Chondrocyte (in vitro differentiated cells): Measurements from ENCODE around the gene MTSS2. TPM values are rescaled to one million over a fixed set of nuclear protein-coding genes. Genes with fewer than 3 reads are reported as not detected.

ENCODE experiments used
- DNase-seq: peaks from one replicate; pipeline ENCODE4 v3.0.0; 2021; ENCODE audit warnings: mixed read lengths, low spot score
- H3K27ac Mint-ChIP-seq: one replicate; pipeline ENCODE4 v1.8.0; 2021; ENCODE audit warnings: mild to moderate bottlenecking, moderate library complexity, mixed read lengths; ENCODE audit not compliant: unreplicated experiment
- H3K27me3 Mint-ChIP-seq: 2 replicates; pipeline ENCODE4 v1.8.0; 2021; ENCODE audit warnings: low read depth, mixed read lengths
- H3K36me3 Mint-ChIP-seq: 2 replicates; pipeline ENCODE4 v1.8.0; 2021; ENCODE audit warnings: low read depth, mixed read lengths
- H3K4me1 Mint-ChIP-seq: 2 replicates; pipeline ENCODE4 v1.8.0; 2021; ENCODE audit warnings: low read depth, mild to moderate bottlenecking, mixed read lengths
- H3K4me3 Mint-ChIP-seq: one replicate; pipeline ENCODE4 v1.8.0; 2021; ENCODE audit warnings: mild to moderate bottlenecking, moderate library complexity, mixed read lengths; ENCODE audit not compliant: unreplicated experiment
- H3K9me3 Mint-ChIP-seq: 2 replicates; pipeline ENCODE4 v1.8.0; 2021; ENCODE audit warnings: low read depth, mixed read lengths
- long read RNA-seq: library from polyadenylated mRNA; stranded (forward); transcript quantifications from one replicate; pipeline ENCODE4 v2.0.0, GENCODE V29; 2021
- total RNA-seq: library from RNA; stranded (reverse); gene quantifications from 3 replicates; pipeline ENCODE4 v1.2.1, GENCODE V29; 2021
- TF ChIP-seq, protein P1 (sequence below): fragments of 200-600 bp; sonication (generic); IDR thresholded peaks from 2 replicates; pipeline ENCODE4 v1.5.0; 2021; ENCODE audit warnings: antibody characterized with exemption, mild to moderate bottlenecking, moderate library complexity

MTSS2 gene, protein sequence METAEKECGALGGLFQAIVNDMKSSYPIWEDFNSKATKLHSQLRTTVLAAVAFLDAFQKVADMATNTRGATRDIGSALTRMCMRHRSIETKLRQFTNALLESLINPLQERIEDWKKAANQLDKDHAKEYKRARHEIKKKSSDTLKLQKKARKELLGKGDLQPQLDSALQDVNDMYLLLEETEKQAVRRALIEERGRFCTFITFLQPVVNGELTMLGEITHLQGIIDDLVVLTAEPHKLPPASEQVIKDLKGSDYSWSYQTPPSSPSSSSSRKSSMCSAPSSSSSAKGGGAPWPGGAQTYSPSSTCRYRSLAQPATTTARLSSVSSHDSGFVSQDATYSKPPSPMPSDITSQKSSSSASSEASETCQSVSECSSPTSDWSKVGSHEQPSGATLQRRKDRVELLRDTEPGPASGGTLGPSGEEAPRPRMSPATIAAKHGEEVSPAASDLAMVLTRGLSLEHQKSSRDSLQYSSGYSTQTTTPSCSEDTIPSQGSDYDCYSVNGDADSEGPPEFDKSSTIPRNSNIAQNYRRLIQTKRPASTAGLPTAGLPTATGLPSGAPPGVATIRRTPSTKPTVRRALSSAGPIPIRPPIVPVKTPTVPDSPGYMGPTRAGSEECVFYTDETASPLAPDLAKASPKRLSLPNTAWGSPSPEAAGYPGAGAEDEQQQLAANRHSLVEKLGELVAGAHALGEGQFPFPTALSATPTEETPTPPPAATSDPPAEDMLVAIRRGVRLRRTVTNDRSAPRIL
- total RNA-seq = 243 to 296 TPM (median 282 TPM) in 3 replicates
- long read RNA-seq, partial matches to known transcripts = 0 of 7 reads
- long read RNA-seq, other reads (novel, unspliced or antisense) = 7 of 7 reads

DNA sequence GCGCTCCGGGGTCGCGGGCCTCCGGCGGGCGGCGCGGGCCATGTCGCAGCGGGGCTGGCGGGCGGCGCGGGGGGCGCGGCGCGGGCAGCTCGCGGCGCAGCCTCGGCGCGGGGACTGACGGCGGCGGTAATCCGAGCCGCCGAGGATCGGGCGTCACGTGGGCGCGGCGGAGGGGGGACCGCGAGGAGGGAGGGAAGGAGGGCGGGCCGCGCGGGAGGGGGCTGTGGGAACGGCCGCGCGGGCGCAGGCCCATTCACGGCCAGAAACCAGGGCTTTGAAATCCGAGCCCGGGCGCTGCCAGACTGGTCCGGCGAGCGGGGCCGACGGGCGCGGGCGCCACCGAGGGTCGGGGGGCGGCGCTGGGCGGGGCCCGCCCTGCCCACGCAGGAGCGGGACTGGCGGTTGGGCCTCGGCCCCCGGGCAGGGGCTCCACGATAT lies at the start of gene MTSS2:
TSS of gene MTSS2 (minus strand) at position 116 of the 438 bp plus-strand sequence. CDS start 262 bp downstream, outside the sequence.
- peak within 1 kb of the TSS; percentile 82 for H3K4me3 Mint-ChIP-seq
- H3K4me1 Mint-ChIP-seq = peaks cover 69% of the 10 kb centered on the region
- H3K27me3 Mint-ChIP-seq = no peaks in the 10 kb centered on the region
- peaks cover 3% of the 10 kb centered on the region for H3K36me3 Mint-ChIP-seq
- DNase-seq = peak; percentile 96
- peak within 1 kb of the TSS; percentile 89 for H3K27ac Mint-ChIP-seq
- no peaks in the 10 kb centered on the region for H3K9me3 Mint-ChIP-seq
- TF ChIP-seq, protein P1, sequence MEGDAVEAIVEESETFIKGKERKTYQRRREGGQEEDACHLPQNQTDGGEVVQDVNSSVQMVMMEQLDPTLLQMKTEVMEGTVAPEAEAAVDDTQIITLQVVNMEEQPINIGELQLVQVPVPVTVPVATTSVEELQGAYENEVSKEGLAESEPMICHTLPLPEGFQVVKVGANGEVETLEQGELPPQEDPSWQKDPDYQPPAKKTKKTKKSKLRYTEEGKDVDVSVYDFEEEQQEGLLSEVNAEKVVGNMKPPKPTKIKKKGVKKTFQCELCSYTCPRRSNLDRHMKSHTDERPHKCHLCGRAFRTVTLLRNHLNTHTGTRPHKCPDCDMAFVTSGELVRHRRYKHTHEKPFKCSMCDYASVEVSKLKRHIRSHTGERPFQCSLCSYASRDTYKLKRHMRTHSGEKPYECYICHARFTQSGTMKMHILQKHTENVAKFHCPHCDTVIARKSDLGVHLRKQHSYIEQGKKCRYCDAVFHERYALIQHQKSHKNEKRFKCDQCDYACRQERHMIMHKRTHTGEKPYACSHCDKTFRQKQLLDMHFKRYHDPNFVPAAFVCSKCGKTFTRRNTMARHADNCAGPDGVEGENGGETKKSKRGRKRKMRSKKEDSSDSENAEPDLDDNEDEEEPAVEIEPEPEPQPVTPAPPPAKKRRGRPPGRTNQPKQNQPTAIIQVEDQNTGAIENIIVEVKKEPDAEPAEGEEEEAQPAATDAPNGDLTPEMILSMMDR = peak; percentile 27

DNA sequence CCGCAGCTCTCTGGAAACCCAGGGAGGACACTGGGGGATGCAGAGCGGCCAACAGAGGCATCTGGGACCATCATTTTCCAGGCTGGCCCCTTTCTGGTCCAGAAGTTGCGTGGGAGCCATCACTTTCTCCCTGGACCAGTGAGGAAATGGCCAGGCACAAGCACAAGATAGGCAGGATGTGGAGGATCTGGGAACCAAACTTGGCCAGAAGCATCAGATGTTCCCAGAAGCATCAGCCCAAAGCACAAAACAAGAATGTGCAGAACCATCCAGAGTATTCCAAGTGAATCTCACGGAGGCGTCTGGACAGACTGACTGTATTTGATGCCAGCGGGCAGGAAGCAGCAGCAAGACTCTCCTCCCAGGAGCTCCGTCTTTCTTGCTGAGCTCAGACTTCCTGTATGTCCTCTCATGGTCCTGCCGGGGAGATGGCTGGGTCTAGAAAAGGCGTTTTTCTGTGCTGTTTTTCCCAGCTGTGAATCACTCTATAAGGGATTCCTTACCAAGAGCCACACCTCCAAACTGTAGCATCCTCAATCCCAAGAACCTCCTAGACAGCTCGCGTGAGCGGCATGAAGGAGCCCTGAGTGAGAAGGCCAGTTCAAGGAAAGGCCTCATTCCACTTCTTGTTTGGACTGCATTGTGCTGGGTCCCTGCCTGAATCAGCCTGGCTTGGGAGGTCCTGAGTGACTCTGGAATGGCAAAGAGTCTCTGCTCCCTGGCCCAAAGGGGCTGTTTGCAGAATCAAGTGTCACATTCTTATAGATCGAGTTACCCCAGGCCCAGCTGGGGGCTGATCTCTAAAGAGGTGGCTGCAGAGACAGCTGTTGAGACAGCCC lies 49.5 kb upstream of the MTSS2 start:
- Mint-ChIP-seq H3K27me3 (no peaks in the 10 kb centered on the region), H3K4me3 (no peak overlapping the region), H3K4me1 (peaks cover 53% of the 10 kb centered on the region), H3K36me3 (peaks cover 8% of the 10 kb centered on the region), H3K27ac (peak overlapping the region; percentile 92), H3K9me3 (no peaks in the 10 kb centered on the region)
- TF ChIP-seq, protein P1 = no peak
- DNase-seq = no peak

- Mint-ChIP-seq H3K4me1 (peaks cover 50% of the 10 kb centered on the region), H3K9me3 (no peaks in the 10 kb centered on the region), H3K4me3 (no peak overlapping the region), H3K36me3 (peaks cover 15% of the 10 kb centered on the region), H3K27ac (peak overlapping the region; percentile 92), H3K27me3 (no peaks in the 10 kb centered on the region)
- TF ChIP-seq, protein P1 = no peak
- no peak for DNase-seq
Observed at GRCh38 chr16:70734522-70735095, 48.8 kb upstream of the MTSS2 start.

GRCh38 chr16:70730944-70731343 lies 45.1 kb upstream of the MTSS2 start:
- TF ChIP-seq, protein P1 = no peak
- no peak overlapping the region for H3K4me3 Mint-ChIP-seq
- no peak for DNase-seq
- peaks cover 20% of the 10 kb centered on the region for H3K36me3 Mint-ChIP-seq
- H3K27me3 Mint-ChIP-seq = no peaks in the 10 kb centered on the region
- peaks cover 20% of the 10 kb centered on the region for H3K4me1 Mint-ChIP-seq
- H3K9me3 Mint-ChIP-seq = no peaks in the 10 kb centered on the region
- no peak overlapping the region for H3K27ac Mint-ChIP-seq
